Retinal pigment epithelial cell (primary cell): Measurements from ENCODE around the gene SECISBP2.

ENCODE experiments used
- DNase-seq: peaks from one replicate; pipeline ENCODE4 v3.0.0-alpha.2; 2010; ENCODE audit warnings: low read depth
- H3K4me3 ChIP-seq: 2 replicates; pipeline ENCODE4 v1.5.1; 2011; ENCODE audit warnings: mild to moderate bottlenecking, low read length, control low read depth, moderate library complexity
- CTCF ChIP-seq: conservative IDR thresholded peaks from 2 replicates; pipeline ENCODE4 v1.5.1; 2011; ENCODE audit warnings: low read depth, low read length, control low read depth, inconsistent platforms

SECISBP2 gene

GRCh38 chr9:89383030-89383720, 64.9 kb downstream of the SECISBP2 start:
- no peak for TF ChIP-seq CTCF
- no peak for DNase-seq
- H3K4me3 ChIP-seq: no peak overlapping the region

DNA sequence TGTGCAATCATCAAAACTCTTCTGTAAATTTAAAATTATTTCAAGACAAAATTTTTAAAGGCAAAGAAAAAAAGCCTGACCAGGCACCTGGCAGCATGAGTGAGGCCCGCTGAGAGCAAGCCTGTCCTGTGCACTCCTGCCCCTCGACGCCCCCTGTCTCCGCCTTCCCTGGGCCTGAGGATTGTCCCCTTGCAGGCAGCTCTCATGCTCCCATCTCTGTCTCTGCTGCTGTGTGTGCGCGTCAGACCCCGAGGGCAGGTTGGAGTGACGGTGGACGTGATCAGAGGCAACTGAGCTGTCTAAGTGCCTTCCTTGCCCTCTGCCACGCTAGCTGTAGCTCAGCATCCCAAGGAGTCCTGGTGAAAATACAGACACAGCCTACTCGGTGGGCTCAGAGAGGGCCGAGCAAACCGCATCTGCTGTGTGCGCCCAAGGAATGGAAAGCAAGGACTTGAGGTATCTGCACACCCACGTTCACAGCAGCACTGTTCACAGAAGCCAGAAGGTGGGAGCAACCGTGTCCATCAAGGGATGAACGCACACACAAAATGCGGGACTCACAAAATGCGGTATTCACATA, 65.5 kb downstream of the SECISBP2 start:
- no peak for DNase-seq
- TF ChIP-seq CTCF: no peak
- no peak overlapping the region for H3K4me3 ChIP-seq

DNA sequence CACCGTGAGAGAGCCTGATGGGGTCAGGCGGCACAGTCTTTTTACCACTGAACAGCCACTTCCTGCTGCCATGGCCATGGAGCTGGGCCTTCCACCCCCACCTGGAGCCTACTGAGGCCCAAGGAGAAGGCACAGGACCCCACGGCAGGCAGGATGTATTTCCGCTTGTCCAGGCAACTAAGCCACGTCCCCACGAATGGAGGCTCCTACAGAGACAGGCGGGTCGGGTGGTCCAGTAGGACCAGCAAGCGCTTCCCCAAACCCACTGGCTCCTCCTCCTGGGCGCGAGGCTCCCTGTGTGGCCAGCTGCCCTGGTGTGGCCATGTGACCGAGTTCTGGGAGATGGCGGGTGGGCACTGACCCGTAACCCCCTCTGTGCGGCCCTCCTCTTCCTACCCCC, 66.5 kb downstream of the SECISBP2 start:
- H3K4me3 ChIP-seq: no peak overlapping the region
- no peak for TF ChIP-seq CTCF
- DNase-seq: no peak

DNA sequence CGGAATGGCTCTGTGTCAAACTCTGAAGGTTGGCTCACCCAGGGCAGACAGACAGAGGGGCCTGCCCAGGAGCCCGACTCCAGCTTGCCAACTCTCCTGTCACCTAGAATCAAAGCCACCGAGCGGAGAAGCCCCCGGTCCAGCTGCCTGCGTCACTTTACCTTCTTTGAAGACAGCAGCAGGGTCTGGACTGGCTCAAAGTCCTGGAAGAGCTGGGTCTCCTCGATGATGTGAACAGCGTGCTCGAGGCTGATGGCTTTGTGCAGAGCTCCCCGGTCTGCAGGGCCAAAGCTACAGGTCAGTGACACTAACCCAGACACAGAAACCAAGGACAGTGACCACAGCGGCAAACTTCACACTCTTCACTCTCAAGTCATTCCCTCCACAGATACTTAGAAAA, 67.9 kb downstream of the SECISBP2 start:
- TF ChIP-seq CTCF: no peak
- H3K4me3 ChIP-seq: no peak overlapping the region
- no peak for DNase-seq

GRCh38 chr9:89386797-89387196, 68.5 kb downstream of the SECISBP2 start:
- no peak for DNase-seq
- H3K4me3 ChIP-seq: no peak overlapping the region
- TF ChIP-seq CTCF: no peak

GRCh38 chr9:89387197-89387849, 69.0 kb downstream of the SECISBP2 start:
- H3K4me3 ChIP-seq: no peak overlapping the region
- no peak for DNase-seq
- no peak for TF ChIP-seq CTCF
